ENCODE measurements around the gene OR6N1. TPM values are rescaled to one million over a fixed set of nuclear protein-coding genes. Genes with fewer than 3 reads are reported as not detected.

OR6N1 gene
- polyA plus RNA-seq, 3 donors = not detected

- intact Hi-C loops (cut with micrococcal nuclease) = loop anchor here (5.0 kb wide), 2 partner anchors 44 to 199 kb away; no protein-coding TSS in a partner anchor
- Mint-ChIP-seq H3K27me3 (ENCODE audit: low read depth in 3 of 3) (peaks cover 0 to 3% (median 0%) of the 10 kb centered on the region in 3 donors), H3K4me1 (peaks cover 92% of the 10 kb centered on the region), H3K9me3 (peaks cover 0 to 3% (median 0%) of the 10 kb centered on the region in 7 donors), H3K27ac (peak overlapping the region; percentile 33 to 98 (median 77)), H3K36me3 (no peaks in the 10 kb centered on the region), H3K4me3 (peak overlapping the region in 1 of 2 donors; percentile 28)
- WGBS (ENCODE audit: insufficient coverage) = 25% methylated on average over 1 of the region's 3 CpGs
- Histone ChIP-seq H3K27ac (ENCODE audit: low read depth in 1 of 2, low read length in 2 of 2) (peak overlapping the region; percentile 7 to 87), H3K79me2 (ENCODE audit: insufficient read depth, low read length) (peaks cover 83% of the 10 kb centered on the region), H3K4me3 (replicated peaks in 1 of 3; ENCODE audit: low read depth in 2 of 3, low read length in 3 of 3) (peak overlapping the region in 1 of 3 experiments; percentile 65), H3K36me3 (replicated peaks in 1 of 2; ENCODE audit: control insufficient read depth in 1 of 2, insufficient read depth in 2 of 2, low read length in 2 of 2) (no peaks in the 10 kb centered on the region), H3K4me2 (replicated peaks; ENCODE audit: extremely low read depth, low read length, poor library complexity, severe bottlenecking) (peak overlapping the region; percentile 45), H3K9ac (ENCODE audit: insufficient read depth, low read length, poor library complexity, severe bottlenecking) (no peak overlapping the region), H3K9me3 (replicated peaks in 1 of 2; ENCODE audit: control insufficient read depth in 1 of 2, insufficient read depth in 1 of 2, low read length in 2 of 2) (no peaks in the 10 kb centered on the region), H2AFZ (ENCODE audit: insufficient read depth, low read depth, low read length, poor library complexity, severe bottlenecking) (no peak overlapping the region), H3K4me1 (ENCODE audit: control insufficient read depth in 1 of 2, insufficient read depth in 2 of 2, low read length in 2 of 2) (peaks cover 90 to 96% of the 10 kb centered on the region in 2 donors), H3K27me3 (ENCODE audit: control insufficient read depth in 2 of 2, insufficient read depth in 2 of 2, low read length in 2 of 2) (no peaks in the 10 kb centered on the region), H4K20me1 (ENCODE audit: insufficient read depth, low read length) (no peaks in the 10 kb centered on the region)
- no peak for DNase-seq
- TF ChIP-seq CTCF (IDR thresholded peaks at IDR 0.05) = peak; percentile 66
Observed at GRCh38 chr1:158798531-158798930, 26.5 kb upstream of the OR6N1 start.

- intact Hi-C loops (cut with micrococcal nuclease) = no loop called here
- Mint-ChIP-seq H3K27me3 (ENCODE audit: low read depth in 3 of 3) (no peaks in the 10 kb centered on the region), H3K36me3 (no peaks in the 10 kb centered on the region), H3K4me3 (no peak overlapping the region), H3K27ac (peak overlapping the region in 2 of 7 donors; percentile 13 to 81), H3K9me3 (peaks cover 0 to 5% (median 0%) of the 10 kb centered on the region in 7 donors), H3K4me1 (peaks cover 53% of the 10 kb centered on the region)
- Histone ChIP-seq H3K9me3 (replicated peaks in 1 of 2; ENCODE audit: control insufficient read depth in 1 of 2, insufficient read depth in 1 of 2, low read length in 2 of 2) (no peaks in the 10 kb centered on the region), H3K27me3 (ENCODE audit: control insufficient read depth in 2 of 2, insufficient read depth in 2 of 2, low read length in 2 of 2) (no peaks in the 10 kb centered on the region), H3K4me1 (ENCODE audit: control insufficient read depth in 1 of 2, insufficient read depth in 2 of 2, low read length in 2 of 2) (peaks cover 49 to 56% of the 10 kb centered on the region in 2 donors), H3K4me3 (replicated peaks in 1 of 3; ENCODE audit: low read depth in 2 of 3, low read length in 3 of 3) (peak overlapping the region in 1 of 3 experiments; percentile 46), H3K9ac (ENCODE audit: insufficient read depth, low read length, poor library complexity, severe bottlenecking) (no peak overlapping the region), H3K36me3 (replicated peaks in 1 of 2; ENCODE audit: control insufficient read depth in 1 of 2, insufficient read depth in 2 of 2, low read length in 2 of 2) (no peaks in the 10 kb centered on the region), H2AFZ (ENCODE audit: insufficient read depth, low read depth, low read length, poor library complexity, severe bottlenecking) (no peak overlapping the region), H3K4me2 (replicated peaks; ENCODE audit: extremely low read depth, low read length, poor library complexity, severe bottlenecking) (peak overlapping the region; percentile 45), H3K79me2 (ENCODE audit: insufficient read depth, low read length) (peaks cover 58% of the 10 kb centered on the region), H4K20me1 (ENCODE audit: insufficient read depth, low read length) (no peaks in the 10 kb centered on the region), H3K27ac (ENCODE audit: low read depth in 1 of 2, low read length in 2 of 2) (peak overlapping the region in 1 of 2 donors; percentile 25)
- no peak for DNase-seq
- 98% methylated on average over 4 of the region's 6 CpGs for WGBS (ENCODE audit: insufficient coverage)
- no peak for TF ChIP-seq CTCF (IDR thresholded peaks at IDR 0.05)
Observed at GRCh38 chr1:158794247-158794646, 22.3 kb upstream of the OR6N1 start.

Data from CD14-positive monocyte (primary cell).